Stimulated activated CD8-positive, alpha-beta memory T cell treated with anti-CD3 and anti-CD28 coated beads, Interleukin-15, amount 100 ng/mL, for 4 hours (primary cell): ENCODE measurements around the gene DDX1.
A peak's percentile ranks its signal among the peaks of the same experiment; 100 is the strongest.
"Not testable (repeated sequence)": the region's sequence is repeated elsewhere in the genome, so short reads cannot be mapped to it uniquely, and the experiment has no call there.

Source experiments
- DNase-seq, 2 donors: peaks; one replicate each; pipeline ENCODE4 v3.0.0-alpha.2; 2020; ENCODE audit warnings: low read depth in 2 of 2

The DDX1 gene

DNA sequence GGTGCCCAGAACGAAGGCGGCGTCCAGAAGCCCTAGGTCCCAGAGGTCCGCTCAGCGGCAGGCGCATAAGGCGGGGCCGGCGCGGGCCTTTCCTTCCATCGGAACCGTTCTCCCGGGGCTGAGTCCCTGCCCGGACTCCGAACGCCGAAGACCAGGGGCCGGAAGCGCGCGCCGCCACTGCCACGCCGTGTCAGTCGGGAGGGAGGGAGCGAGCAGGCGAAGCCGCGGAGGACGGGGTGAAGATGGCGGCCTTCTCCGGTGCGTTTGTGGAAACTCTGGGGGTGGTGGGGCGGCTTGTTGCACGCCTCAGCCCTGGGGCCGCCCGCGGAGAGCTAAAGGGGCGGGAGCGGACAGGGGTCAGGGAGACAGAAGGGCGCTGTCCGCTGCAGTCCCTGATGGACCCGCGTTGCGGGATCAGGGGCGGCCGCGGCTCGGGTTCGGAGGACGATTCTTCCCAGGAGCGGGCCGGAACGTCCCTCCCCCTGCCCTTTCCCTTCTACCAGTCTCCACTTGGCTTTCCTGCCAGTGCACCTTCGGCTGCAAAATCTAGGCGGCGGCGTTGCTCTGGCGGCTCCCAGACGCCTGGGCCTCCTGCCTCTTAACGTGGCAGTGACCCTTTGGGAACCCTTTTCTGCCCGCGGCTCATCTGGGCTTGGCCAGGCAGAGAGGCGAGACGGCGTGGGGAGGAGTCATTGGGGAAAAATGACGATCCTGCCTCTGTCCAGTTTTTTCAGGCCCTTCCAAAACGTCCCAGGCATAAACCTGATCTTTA lies at the start of gene DDX1:
DDX1 (plus strand) TSS at position 177 of the 772 bp plus-strand sequence; CDS start at position 243, 66 bp downstream.
- peak; percentile 72 to 75 for DNase-seq

GRCh38 chr2:15542269-15542668 lies 49.4 kb upstream of the DDX1 start:
- not testable (repeated sequence) for DNase-seq

DNA sequence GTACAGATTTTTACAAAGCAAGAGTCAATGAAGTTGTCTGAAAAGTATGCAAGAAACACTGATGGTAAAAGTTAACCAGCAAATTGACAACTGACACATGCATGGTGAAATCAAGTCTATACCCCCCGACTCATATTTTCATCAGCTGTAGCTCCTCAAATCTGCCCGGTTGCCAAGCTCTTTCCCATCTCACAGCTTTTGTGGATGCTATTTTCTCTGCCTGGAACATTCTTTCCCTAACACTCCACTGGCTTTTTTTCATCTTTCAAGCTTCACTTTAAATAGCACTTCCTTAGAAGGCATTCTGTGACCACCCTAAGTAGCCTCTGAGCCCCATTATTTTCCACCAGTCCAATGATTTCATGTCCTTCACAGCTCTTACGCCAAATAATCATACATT lies 48.6 kb upstream of the DDX1 start:
- DNase-seq: no peak

DNA sequence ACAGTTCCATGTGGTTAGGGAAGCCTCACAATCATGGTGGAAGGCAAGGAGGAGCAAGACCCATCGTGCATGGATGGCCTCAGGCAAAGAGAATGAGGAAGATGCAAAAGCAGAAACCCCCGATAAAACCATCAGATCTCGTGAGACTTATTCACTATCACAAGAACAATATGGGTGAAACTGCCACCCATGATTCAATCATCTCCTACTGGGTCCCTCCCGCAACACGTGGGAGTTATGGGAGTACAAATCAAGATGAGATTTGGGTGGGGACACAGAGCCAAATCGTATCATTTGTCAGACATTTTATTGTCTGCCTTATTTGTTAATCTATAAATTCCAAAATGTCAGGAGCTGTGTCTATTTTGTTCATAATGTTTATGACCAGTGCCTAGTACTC lies 48.1 kb upstream of the DDX1 start:
- DNase-seq: no peak

DNA sequence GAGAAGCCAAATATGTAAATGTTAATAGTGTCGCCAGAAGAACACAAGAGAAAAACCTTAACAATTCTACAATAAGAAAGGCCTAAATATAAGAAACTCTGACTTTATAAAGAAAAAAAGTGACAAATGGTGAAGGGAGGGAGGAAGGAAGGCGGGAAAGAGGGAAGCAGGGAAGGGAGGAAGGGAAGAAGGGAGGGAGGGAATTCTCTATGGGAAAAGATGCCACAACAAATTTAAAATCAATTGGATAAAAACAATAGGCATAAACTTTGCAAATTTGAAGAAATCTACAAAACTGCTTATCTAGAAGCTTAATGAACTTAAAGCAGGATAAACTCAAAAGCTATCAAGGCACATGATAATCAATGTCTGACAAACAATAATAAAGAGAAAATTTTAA lies 47.4 kb upstream of the DDX1 start:
- DNase-seq: no peak

DNA sequence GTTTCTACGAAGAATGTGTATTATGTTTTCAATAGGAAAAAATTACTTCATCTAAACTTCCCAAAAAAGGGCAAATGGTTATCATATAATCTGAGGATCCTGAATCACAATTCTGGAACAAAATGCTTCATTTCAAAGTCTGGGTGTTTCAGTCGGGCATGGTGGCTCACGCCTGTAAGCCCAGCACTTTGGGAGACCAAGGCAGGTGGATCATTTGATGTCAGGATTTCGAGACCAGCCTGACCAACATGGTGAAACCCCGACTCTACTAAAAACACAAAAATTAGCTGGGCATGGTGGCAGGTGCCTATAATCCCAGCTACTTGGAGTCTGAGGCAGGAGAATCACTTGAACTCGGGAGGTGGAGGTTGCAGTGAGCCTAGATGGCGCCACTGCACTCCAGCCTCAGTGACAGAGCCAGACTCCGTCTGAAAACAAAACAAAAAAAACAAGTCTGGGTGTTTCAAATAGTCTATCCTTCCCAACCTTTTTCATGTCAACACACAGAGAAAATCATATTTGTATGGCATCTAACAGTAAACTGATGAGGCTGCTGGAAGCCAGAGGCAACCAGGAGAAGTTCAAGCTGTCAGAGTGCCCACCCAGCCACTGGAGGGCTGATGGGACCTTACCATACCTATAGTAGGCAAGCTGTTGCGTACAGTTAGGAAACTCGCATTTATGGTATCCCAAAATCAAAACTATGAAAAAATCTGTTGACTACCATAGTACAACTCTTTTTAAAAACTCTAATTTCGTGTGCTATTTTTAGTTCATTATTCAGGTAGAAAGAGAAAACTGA lies 45.2 kb upstream of the DDX1 start:
- DNase-seq: no peak

GRCh38 chr2:15547115-15547876 lies 44.4 kb upstream of the DDX1 start:
- DNase-seq: no peak

DNA sequence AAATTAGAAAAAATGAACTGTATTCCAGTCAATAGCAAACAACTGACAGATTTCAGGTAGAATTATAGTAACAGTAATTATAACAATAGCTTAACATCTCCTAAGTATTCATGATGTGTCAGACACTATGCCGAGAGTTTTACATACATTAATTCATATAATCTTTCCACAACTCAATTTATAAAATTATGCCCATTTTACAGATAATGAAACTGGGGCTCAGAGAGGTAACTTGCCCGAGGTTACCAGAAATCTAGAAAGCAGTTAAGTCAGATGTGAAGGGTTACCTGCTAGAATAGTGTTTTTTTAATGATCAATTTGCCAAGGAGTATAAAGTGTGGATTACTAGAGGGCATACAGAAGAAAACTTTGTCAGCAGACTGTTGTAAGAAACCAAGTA lies 42.7 kb upstream of the DDX1 start:
- no peak for DNase-seq

- DNase-seq: no peak
These were observed 38.1 kb upstream of the DDX1 start for GRCh38 chr2:15553519-15553918.

- no peak for DNase-seq
These were observed 37.7 kb upstream of the DDX1 start for GRCh38 chr2:15553951-15554350.

GRCh38 chr2:15554525-15555218 lies 37.0 kb upstream of the DDX1 start:
- no peak for DNase-seq

- no peak for DNase-seq
These were observed 35.9 kb upstream of the DDX1 start for GRCh38 chr2:15555760-15556193.

- DNase-seq: no peak
These were observed 35.2 kb upstream of the DDX1 start for GRCh38 chr2:15556311-15556930.

DNA sequence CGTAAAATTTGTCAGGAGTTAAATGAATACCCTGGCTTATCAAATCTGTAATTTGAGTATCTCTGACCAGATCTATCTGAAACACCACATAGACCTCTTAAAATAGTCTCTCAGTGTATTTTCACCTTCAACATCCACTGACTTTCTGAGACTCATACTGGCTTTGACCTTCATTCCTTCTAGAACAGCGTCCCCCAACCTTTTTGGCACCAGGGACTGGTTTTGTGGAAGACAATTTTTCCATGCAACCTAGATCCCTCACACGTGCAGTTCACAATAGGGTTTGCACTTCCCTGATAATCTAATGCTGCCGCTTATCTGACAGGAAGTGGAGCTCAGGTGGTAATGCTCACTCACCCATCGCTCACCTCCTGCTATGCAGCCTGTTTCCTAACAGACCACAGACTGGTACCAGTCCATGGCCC lies 33.8 kb upstream of the DDX1 start:
- no peak for DNase-seq

DNA sequence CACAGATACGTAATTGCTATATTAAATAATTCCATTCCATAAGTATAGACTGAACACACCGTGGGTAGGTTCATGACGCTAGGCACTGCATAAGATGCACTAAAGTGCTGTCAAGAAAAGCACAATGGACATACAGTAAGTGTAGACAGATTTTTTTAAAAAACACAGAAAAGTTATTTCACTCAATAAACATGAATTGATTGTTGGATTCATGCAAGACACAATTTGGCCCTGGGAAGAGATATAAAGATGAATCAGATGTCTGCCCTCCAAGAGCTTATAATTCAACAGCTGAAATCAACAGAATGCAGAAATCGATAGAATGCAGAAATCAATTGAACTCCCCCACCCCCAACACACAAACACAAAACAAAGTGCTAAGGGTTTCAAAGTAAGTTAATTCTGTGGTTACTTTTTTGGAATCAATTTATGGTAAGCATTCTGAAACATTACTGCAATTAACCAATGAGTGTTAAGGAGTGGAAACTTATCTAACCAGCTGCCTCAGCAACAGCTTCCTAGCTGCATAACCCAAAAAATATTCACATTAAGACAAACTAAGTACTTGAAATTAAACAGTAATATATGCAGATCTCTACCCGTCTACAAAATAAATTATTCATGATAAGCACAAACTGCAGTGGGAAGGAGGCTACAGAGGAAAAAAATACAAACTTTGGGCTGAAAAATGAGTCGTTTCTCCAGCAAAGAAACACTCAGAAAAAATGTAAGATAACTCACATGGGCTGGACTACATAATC lies 32.1 kb upstream of the DDX1 start:
- no peak for DNase-seq

DNA sequence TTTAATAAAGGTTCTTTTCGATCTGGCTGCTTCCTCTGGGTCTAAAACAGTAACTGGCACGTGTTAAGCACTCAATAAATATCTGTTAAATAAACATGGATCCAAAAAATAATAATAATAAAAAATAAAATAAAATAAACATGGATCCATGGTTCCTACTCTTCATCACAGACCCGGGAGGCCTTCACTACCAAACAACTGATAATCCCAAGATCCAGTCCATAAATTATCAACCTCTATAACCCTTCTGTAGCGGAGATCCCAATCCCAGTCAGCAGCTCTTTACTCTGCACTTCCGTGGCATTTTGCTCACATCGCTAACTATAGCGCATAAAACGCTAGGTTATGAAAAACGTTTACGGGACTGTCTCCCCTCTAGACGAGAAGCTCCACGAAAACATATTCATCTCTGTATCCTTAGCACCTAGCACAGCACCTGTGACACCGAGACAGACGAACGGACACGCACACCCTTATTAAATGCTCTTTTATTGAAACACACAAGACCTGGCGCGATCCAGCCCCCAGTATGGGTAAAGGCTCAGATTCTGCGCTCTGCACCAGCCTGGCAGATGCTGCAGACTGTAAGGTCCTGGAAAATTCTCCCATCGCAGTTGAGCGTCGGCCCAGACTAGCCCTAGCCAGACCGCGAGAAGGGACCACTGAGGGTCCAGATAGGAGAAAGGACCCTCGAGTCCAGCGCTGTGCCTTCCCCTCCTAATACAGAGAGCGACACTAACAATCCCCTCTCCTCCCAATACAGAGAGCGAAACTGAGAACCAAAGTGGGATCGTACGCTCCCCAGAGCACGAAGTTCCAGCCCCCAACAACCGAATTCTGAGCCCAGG lies 31.3 kb upstream of the DDX1 start:
- no peak for DNase-seq

DNA sequence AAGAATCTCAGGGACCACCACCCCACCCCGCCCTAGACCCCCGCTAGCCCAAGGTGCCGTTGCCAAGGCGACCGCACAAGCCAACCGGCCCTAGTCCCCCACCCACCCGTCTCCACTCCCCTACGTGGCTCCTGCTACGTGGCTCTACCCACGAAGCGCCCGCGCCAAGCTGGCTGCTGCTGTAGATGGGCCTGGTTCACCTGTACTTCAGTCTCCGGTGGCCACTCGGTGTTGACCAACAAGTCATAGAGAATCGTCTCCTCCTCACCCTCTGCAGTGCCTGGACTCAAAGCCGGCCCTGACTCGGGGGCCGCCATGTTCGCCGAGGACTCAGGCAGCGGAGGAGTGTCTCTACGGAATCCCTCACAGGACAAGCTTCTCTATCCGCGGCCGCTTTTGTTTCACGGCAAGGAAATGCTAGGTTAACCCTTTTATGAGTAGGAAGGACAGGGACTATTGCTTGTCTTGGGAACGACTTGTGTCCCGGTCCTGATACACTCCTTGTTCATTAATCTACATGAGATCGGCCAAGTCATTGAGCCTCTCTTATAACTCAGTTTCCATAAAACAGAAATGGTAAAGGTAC lies 30.6 kb upstream of the DDX1 start, which contains the start of gene NBAS:
NBAS (minus strand) TSS at position 347 of the 586 bp plus-strand sequence; CDS start at position 317, 30 bp downstream.
- peak; percentile 52 to 60 for DNase-seq

DNA sequence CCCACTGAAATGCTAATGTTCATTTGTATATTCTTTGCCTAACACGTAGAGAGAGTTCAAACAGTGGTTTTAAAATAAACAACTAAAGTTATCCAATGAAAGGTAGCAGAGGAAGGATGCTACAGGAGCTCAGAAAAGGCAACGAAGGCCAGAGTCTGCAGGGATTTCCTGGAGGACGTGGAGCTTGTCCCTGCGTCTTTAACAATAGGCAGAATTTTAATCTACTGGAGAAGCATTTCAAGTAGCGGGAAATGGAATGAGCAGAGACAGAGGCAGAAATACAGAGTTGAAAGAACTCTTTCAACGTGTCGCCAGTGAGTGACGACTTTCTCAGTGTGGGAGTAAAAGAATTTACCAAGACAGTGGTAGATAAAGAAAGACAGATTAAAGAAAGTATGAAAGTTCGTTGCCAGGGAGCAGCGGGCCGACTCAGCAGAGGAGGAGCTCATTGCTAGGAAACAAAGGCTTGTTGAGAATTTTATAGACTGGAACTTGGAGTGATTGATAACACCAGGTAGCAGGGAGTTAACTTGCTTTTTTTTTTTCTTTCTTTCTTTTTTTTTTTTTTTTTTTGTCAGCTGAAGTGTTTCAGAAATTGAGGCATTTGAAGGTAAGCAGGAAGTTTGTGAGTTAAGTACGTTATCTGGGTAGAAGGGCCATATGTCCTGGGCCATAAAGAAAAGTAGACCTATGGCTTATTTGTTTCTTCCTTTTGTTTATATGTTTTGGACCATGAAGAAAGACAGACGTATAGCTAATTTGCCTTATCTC lies 29.9 kb upstream of the DDX1 start:
- peak in 1 of 2 donors; percentile 2 for DNase-seq
